HepG2 (cell line): Measurements from ENCODE around the gene UBXN2A. TPM values are rescaled to one million over a fixed set of nuclear protein-coding genes. Genes with fewer than 3 reads are reported as not detected.

Experiments used
- ADNP ChIP-seq: sonication (generic); formaldehyde crosslinking; IDR thresholded peaks from 2 replicates; pipeline ENCODE4 v1.4.0; 2020; ENCODE audit warnings: missing genetic modification reagents
- ATRX ChIP-seq: sonication (generic); formaldehyde crosslinking; IDR thresholded peaks from 2 replicates; pipeline ENCODE4 v1.4.0; 2020; ENCODE audit warnings: missing genetic modification reagents, borderline replicate concordance
- CREBL2 ChIP-seq: sonication (generic); formaldehyde crosslinking; IDR thresholded peaks from 2 replicates; pipeline ENCODE4 v1.8.1; 2023; ENCODE audit warnings: missing genetic modification reagents, mild to moderate bottlenecking, borderline replicate concordance
- FOXO1 ChIP-seq: sonication (generic); formaldehyde crosslinking; IDR thresholded peaks from 2 replicates; pipeline ENCODE4 v1.4.0; 2020; ENCODE audit warnings: missing genetic modification reagents
- MBNL3 ChIP-seq: fragments of 250-450 bp; sonication (Bioruptor Pico); conservative IDR thresholded peaks from 2 replicates; pipeline ENCODE4 v1.8.0; 2022; ENCODE audit warnings: mild to moderate bottlenecking, inconsistent platforms
- PHF5A ChIP-seq: IDR thresholded peaks from one replicate; pipeline ENCODE4 v1.6.1; 2018; ENCODE audit warnings: low read depth, missing genetic modification reagents; ENCODE audit not compliant: unreplicated experiment
- POLR2G ChIP-seq: fragments of 200-400 bp; formaldehyde crosslinking; IDR thresholded peaks from 2 replicates; pipeline ENCODE4 v1.6.1; 2018; ENCODE audit warnings: mild to moderate bottlenecking, low read depth, low read length, moderate library complexity
- RBM22 ChIP-seq: fragments of 200-400 bp; formaldehyde crosslinking; optimal IDR thresholded peaks from 2 replicates; pipeline ENCODE3; 2017; ENCODE audit warnings: mild to moderate bottlenecking, low read length, moderate library complexity
- SKI ChIP-seq: fragments of 450-650 bp; IDR thresholded peaks from one replicate; pipeline ENCODE4 v1.6.1; 2018; ENCODE audit warnings: mild to moderate bottlenecking; ENCODE audit not compliant: partially characterized antibody
- TBX2 ChIP-seq: sonication (generic); formaldehyde crosslinking; IDR thresholded peaks from 2 replicates; pipeline ENCODE4 v1.5.0; 2020; ENCODE audit warnings: missing genetic modification reagents, mild to moderate bottlenecking, borderline replicate concordance
- TFAP4 ChIP-seq: sonication (generic); IDR thresholded peaks from 2 replicates; pipeline ENCODE4 v1.6.1; 2016; ENCODE audit warnings: low read depth, borderline replicate concordance
- ZNF20 ChIP-seq: sonication (generic); formaldehyde crosslinking; IDR thresholded peaks from 2 replicates; pipeline ENCODE4 v1.4.0; 2020; ENCODE audit warnings: mild to moderate bottlenecking, moderate library complexity, missing genetic modification reagents
- ZNF441 ChIP-seq: sonication (generic); formaldehyde crosslinking; IDR thresholded peaks from 2 replicates; pipeline ENCODE4 v1.7.0; 2021; ENCODE audit warnings: missing genetic modification reagents, borderline replicate concordance
- ZNF567 ChIP-seq: sonication (generic); formaldehyde crosslinking; IDR thresholded peaks from 2 replicates; pipeline ENCODE4 v1.8.1; 2023; ENCODE audit warnings: mild to moderate bottlenecking, missing genetic modification reagents, borderline replicate concordance
- ZNF570 ChIP-seq: sonication (generic); formaldehyde crosslinking; IDR thresholded peaks from 2 replicates; pipeline ENCODE4 v1.4.0; 2020; ENCODE audit warnings: mild to moderate bottlenecking, missing genetic modification reagents, borderline replicate concordance
- ZNF619 ChIP-seq: sonication (generic); formaldehyde crosslinking; IDR thresholded peaks from 2 replicates; pipeline ENCODE4 v1.4.0; 2020; ENCODE audit warnings: mild to moderate bottlenecking, missing genetic modification reagents
- ZNF644 ChIP-seq: IDR thresholded peaks from 2 replicates; pipeline ENCODE4 v1.6.1; 2016; ENCODE audit warnings: low read depth
- ZNF670 ChIP-seq: sonication (generic); formaldehyde crosslinking; IDR thresholded peaks from 2 replicates; pipeline ENCODE4 v1.8.0; 2022; ENCODE audit warnings: mild to moderate bottlenecking, missing genetic modification reagents, borderline replicate concordance
- ZNF709 ChIP-seq: sonication (generic); formaldehyde crosslinking; IDR thresholded peaks from 2 replicates; pipeline ENCODE4 v1.5.0; 2020; ENCODE audit warnings: mild to moderate bottlenecking, missing genetic modification reagents
- polyA plus RNA-seq, 8 experiments: library from polyadenylated mRNA; depleted of rRNA in 3 of 8; stranded (reverse) in 7 of 8; unstranded in 1 of 8; fragments of >200 nt; fragmentation: Illumina TruSeq in 4 of 8; extraction: Trizol in 4 of 8; gene quantifications; 2 replicates each; pipeline versions ENCODE4 v1.2.1 to v1.2.3, GENCODE V29; 2011 to 2016; ENCODE audit warnings: low read depth in 4 of 8, missing spikeins in 1 of 8, mixed read lengths in 1 of 8; ENCODE audit not compliant: insufficient read depth in 1 of 8
- total RNA-seq, 5 experiments: library from RNA; depleted of rRNA; stranded (reverse); fragments of >200 nt; fragmentation: Illumina TruSeq; extraction: Trizol; gene quantifications; 2 replicates each; pipeline ENCODE4 v1.2.3, GENCODE V29; 2016; ENCODE audit warnings: low read depth in 1 of 5
- TF ChIP-seq, protein P1 (sequence below): sonication (generic); formaldehyde crosslinking; IDR thresholded peaks from 2 replicates; pipeline ENCODE4 v1.8.1; 2023; ENCODE audit warnings: missing genetic modification reagents, inconsistent platforms, borderline replicate concordance
- TF ChIP-seq, protein P2 (sequence below): sonication (generic); formaldehyde crosslinking; IDR thresholded peaks from 2 replicates; pipeline ENCODE4 v1.5.1; 2020; ENCODE audit warnings: mild to moderate bottlenecking, missing genetic modification reagents, borderline replicate concordance
- TF ChIP-seq, protein P3 (sequence below): sonication (generic); formaldehyde crosslinking; IDR thresholded peaks from 2 replicates; pipeline ENCODE4 v1.5.1; 2020; ENCODE audit warnings: mild to moderate bottlenecking, missing genetic modification reagents

UBXN2A gene
- total and polyA plus RNA-seq, 2 of the 13 experiments (the other 11 are each of a cell fraction or from before 2014, with no cell fraction given) = 8.3 to 20.9 TPM

GRCh38 chr2:23940718-23941620 lies 706 bp downstream of the UBXN2A start (continued):
- no peak for TF ChIP-seq ZNF570
- TF ChIP-seq ZNF644 = no peak
- no peak for TF ChIP-seq ZNF709 (CRISPR knock-in tag)
- no peak for TF ChIP-seq FOXO1 (CRISPR knock-in tag)
- peak; percentile 27; the same call in 1 of the 2 replicates for TF ChIP-seq TFAP4
- TF ChIP-seq ZNF619 = no peak
- TF ChIP-seq, protein P1, sequence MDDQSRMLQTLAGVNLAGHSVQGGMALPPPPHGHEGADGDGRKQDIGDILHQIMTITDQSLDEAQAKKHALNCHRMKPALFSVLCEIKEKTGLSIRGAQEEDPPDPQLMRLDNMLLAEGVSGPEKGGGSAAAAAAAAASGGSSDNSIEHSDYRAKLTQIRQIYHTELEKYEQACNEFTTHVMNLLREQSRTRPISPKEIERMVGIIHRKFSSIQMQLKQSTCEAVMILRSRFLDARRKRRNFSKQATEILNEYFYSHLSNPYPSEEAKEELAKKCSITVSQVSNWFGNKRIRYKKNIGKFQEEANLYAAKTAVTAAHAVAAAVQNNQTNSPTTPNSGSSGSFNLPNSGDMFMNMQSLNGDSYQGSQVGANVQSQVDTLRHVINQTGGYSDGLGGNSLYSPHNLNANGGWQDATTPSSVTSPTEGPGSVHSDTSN (CRISPR knock-in tag) = no peak
- TF ChIP-seq, protein P2, sequence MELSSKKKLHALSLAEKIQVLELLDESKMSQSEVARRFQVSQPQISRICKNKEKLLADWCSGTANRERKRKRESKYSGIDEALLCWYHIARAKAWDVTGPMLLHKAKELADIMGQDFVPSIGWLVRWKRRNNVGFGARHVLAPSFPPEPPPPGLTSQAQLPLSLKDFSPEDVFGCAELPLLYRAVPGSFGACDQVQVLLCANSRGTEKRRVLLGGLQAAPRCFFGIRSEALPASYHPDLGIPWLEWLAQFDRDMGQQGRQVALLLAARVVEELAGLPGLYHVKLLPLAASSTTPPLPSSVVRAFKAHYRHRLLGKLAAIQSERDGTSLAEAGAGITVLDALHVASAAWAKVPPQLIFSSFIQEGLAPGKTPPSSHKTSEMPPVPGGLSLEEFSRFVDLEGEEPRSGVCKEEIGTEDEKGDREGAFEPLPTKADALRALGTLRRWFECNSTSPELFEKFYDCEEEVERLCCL (CRISPR knock-in tag) = no peak
- TF ChIP-seq RBM22 = no peak
- TF ChIP-seq CREBL2 (CRISPR knock-in tag) = no peak
- TF ChIP-seq TBX2 (CRISPR knock-in tag) = no peak
- TF ChIP-seq, protein P3, sequence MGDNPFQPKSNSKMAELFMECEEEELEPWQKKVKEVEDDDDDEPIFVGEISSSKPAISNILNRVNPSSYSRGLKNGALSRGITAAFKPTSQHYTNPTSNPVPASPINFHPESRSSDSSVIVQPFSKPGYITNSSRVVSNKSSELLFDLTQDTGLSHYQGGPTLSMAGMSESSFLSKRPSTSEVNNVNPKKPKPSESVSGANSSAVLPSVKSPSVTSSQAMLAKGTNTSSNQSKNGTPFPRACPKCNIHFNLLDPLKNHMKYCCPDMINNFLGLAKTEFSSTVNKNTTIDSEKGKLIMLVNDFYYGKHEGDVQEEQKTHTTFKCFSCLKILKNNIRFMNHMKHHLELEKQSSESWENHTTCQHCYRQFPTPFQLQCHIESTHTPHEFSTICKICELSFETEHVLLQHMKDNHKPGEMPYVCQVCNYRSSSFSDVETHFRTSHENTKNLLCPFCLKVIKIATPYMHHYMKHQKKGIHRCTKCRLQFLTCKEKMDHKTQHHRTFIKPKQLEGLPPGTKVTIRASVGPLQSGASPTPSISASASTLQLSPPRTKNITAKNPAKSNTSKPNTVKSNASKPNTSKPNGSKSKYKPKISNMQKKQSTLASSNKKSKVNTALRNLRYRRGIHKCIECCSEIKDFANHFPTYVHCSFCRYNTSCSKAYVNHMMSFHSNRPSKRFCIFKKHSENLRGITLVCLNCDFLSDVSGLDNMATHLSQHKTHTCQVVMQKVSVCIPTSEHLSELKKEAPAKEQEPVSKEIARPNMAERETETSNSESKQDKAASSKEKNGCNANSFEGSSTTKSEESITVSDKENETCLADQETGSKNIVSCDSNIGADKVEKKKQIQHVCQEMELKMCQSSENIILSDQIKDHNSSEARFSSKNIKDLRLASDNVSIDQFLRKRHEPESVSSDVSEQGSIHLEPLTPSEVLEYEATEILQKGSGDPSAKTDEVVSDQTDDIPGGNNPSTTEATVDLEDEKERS (CRISPR knock-in tag) = no peak
- TF ChIP-seq SKI = no peak
- TF ChIP-seq PHF5A (CRISPR knock-in tag) = no peak
- no peak for TF ChIP-seq ATRX (CRISPR knock-in tag)
- TF ChIP-seq ZNF441 (CRISPR knock-in tag) = no peak
- TF ChIP-seq POLR2G = no peak
- TF ChIP-seq MBNL3 (CRISPR knock-in tag) = no peak
- no peak for TF ChIP-seq ZNF567 (CRISPR knock-in tag)
- TF ChIP-seq ZNF20 (CRISPR knock-in tag) = no peak
- TF ChIP-seq ADNP (CRISPR knock-in tag) = no peak
- 0 out of 2 replicates have a peak, but pooled peaks have one; percentile 45 for TF ChIP-seq ZNF670
